ENCODE results near the gene SRA1.
"Not testable (repeated sequence)": the region's sequence is repeated elsewhere in the genome, so short reads cannot be mapped to it uniquely, and the experiment has no call there.

The SRA1 gene

DNA sequence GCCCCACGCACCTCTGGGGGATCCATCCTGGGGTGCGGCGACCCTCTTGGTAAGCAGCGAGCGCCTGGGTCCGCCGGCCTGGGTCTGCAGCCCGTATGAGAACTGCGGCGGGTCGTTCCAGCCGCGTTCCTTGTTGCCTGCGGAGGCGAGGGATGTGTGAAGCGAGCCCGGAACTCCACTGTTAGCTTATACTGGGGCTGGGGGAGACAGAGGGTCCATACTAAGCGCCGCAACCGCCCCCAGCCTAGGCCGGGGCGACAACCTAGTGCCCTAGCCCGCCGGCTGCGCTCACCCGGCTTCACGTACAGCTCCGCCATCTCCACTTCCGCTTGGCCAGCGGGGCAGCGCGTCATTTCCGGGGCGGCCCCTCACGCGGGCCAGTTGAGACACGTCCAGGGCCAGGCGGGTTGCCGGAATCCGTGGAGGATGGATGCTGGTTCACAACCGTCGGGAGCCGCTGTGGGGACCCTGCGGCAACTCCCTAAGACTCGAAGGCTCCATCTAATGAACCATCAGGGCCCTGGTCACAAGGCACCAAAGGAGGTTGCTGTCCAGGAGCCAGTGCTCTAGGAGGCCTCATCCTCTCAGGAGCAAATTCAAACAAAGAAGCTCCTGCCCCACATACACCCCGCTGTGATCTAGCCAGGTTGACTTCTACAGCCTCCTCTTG, at the start of gene SRA1:
SRA1 (minus strand) TSS at position 338 of the 670 bp plus-strand sequence; CDS start at position 317, 21 bp downstream.
- DNase-seq: peak; percentile 92

DNA sequence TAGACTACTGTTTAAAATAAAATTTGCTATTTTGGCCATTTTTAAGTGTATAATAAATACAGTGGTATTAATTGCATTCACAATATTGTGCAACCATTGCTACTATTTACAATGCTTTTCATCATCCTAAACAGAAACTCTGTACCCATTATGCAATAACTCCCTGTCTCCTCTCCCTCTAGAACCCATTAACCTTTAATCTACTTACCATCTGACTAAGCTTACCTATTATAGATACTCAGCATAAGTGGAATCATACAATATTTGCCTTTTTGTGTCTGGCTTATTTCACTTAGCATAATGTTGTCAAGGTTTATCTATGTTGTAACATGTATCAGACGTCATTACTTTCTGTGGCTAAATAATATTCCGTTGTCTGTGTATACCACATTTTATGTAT, 49.8 kb upstream of the SRA1 start:
- DNase-seq: no peak

DNA sequence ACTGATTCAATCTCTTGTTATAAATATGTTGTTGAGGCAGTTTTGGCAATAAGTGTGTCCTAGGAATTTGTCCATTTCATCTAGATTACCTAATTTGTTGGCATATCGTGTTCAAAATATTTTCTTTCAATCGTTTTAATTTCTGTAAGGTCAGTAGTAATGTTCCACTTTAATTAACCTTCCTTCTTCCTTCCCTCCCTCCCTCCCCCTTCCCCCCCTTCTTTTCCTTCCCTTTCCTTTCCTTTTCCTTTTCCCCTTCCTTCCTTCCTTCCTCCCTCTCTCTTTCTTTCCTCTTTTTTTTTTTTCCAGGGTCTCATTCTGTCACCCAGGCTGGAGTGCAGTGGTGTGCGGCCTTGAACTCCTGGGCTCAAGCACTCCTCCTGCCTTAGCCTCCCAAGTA, 48.6 kb upstream of the SRA1 start:
- DNase-seq: no peak

DNA sequence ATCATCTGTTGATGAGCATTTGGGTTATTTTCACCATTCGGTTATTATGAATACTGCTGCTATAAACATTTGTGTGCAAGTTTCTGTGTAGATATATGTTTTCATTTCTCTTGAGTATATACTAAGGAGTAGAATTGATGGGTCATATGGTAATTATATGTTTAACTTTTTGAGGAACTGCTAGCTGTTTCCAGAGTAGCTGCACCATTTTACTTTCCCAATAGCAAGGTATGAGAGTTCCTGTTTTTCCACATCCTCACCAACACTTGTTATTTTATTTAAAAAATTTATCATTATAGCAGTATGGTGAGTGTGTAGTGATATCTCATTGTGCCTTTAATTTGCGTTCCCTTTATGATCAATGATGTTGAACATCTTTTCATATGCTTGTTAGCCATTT, 46.5 kb upstream of the SRA1 start:
- DNase-seq: no peak

DNA sequence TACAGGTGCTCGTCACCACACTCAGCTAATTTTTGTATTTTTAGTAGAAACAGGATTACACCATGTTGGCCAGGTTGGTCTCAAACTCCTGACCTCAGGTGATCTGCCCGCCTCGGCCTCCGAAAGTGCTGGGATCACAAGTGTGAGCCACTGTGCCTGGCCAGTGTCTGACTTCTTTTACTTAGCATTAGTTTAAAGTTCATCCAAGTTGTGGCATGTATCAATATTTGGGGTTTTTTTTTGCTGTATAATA, 46.1 kb upstream of the SRA1 start:
- not testable (repeated sequence) for DNase-seq

DNA sequence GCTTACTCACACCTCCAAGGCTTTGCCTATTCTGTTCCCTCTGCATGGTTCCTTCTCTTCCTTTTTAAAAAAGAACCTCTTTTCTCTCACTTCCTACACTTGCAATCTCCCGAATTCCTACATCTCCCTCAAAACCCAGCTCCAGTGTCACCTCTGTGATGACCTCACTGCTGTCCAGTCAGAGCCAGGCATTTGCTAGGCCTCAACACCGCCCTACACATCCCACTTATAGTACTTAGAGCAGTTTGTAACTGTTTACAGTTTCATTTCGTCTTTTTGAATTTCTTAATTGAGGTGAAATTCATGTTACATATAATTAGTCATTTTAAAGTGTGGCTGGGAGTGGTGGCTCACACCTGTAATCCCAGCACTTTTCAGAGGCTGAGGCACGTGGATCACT, 44.9 kb upstream of the SRA1 start:
- no peak for DNase-seq

DNA sequence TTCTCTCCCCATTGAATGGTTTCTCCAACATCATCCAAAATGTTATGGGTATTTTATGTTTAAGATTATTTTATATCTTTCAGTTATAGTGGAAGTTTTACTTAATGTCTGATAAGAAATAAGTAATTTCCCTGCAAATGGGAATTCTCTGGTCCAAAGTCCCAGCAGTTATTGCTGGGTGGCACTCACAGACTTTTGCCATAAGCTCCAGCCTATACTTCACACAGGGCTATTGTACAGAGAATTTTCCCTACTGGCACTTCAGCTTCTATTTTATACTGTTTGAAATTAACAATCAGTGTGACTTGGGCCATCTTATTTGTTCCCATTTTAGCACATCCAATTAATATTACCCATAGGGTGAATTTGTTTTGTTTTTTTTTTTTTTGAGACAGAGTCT, 42.8 kb upstream of the SRA1 start:
- DNase-seq: no peak

DNA sequence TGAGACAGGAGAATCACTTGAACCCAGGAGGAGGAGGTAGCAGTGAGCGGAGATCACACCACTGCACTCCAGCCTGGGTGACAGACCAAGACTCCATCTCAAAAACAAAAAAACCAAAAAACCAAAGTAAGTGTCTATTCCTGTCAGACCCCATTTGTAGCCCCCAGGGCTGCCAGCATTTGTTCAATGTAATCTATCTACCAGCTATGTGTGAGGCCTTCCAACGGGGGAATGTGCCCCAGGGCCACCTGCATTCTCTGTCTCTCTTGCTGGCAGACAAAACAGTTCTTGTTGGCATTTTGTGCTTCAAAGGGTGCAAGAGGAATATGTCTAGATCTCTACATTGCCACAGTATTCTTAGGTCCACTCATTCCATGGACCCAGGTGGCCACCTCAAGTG, 41.6 kb upstream of the SRA1 start:
- DNase-seq: no peak

DNA sequence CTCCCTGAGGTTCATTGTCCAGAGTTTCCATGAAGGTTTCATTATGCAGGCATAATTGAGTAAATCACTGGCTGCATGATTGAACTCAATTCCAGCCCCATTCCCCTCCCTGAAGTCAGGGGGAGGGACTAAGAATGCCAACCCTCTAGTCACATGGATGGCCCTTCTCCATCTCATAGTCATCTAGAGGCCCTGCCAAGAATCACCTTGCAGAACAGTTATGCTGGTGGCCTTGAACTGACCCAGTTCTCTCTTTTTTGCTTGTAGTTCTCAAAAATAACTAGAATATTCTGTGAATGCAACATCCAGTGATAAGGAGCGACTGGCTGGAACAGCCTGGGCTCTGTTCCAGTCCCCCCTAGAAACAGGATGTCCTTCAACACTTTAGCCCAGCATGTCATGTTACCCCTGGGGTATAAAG, 39.1 kb upstream of the SRA1 start:
- DNase-seq: peak; percentile 13

DNA sequence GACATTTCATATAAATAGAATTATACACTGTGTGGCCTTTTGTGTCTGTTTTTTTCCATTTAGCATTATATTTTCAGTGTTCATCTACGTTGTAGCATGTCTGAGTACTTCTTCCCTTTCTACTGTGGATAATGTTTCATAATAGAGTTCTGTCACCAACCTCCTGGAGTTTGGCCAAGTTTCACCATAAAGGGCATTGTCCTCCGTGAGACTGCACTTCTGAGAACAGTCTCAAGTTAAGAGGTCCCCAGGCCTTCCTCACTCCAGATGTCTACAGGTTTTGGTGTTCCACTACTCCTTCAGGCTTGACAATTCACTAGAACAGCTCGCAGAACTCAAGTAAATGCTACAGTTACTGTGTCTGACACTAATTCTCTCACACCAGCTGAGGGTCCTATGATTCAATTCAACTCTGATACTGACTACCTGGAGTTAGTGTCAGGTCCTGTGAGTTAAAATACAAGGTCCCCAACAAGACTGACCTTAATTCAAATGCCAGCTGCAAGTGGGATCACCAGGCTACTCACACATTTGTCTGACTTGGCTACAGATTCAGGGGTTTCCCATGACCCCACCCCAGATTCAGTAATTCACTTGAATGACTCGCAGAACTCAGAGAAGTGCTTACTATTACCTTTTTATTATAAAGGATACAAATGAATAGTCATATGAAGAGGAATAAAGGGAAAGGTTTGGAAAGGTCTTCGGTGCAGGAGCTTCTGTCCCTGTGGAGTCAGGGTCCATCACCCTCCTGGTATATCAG, 38.4 kb upstream of the SRA1 start:
- no peak for DNase-seq

DNA sequence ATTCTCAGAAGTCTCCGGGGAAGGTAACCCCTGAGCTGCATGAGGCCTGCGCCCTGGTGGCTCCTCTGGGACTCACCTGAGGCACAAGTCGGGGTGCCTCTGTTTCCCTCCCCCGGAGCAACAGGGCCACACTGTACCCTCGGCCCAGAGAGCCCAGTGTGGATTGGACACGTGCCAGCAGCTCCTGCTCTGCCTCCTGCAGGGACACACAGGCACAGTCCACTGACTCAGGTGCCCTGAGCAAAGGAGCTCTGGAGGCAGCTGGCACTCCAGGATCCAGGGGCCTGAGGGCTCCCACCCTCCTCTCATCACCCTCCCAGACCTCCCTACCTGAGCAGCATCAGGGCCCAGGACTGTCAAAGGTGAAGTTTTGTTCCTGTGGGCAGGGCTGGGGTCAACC, 36.9 kb upstream of the SRA1 start:
- DNase-seq: no peak

DNA sequence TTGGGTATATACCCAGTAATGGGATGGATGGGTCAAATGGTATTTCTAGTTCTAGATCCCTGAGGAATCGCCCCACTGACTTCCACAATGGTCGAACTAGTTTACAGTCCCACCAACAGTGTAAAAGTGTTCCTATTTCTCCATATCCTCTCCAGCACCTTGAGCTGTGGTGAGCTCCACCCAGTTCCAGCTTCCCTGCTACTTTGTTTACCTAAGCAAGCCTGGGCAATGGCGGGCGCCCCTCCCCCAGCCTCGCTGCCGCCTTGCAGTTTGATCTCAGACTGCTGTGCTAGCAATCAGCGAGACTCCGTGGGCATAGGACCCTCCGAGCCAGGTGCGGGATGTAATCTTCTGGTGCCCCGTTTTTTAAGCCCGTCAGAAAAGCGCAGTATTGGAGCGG, 35.8 kb upstream of the SRA1 start:
- not testable (repeated sequence) for DNase-seq

DNA sequence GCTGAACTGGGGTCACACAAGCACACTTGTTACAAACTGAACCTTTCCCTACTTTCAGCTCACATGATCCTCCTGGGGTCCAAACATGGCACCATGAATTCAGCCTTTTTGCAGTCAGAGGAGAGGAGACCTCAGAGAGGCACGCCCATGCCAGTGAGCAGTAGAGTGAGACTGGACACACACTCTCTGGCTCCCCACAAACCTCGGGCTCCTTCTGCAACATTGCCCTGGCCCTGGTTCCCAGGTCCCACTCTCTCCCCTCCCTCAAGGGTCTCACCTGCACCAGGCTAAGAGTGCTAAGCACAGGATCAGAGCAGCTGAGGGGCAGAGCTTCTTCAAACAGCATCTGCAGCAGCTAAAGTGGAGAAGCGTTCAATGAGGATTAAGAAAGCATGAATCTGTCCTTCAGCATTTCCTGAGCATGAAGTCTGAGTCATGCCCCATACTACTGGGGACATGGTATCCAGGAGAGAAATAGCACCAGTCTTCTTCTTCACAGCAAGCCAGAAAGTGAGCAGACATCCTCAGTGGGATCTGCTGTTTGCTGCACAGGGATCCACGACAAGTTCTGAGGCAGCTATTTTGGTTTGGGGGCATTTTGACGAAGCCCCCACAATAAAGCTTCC, 34.6 kb upstream of the SRA1 start:
- peak; percentile 7 for DNase-seq

DNA sequence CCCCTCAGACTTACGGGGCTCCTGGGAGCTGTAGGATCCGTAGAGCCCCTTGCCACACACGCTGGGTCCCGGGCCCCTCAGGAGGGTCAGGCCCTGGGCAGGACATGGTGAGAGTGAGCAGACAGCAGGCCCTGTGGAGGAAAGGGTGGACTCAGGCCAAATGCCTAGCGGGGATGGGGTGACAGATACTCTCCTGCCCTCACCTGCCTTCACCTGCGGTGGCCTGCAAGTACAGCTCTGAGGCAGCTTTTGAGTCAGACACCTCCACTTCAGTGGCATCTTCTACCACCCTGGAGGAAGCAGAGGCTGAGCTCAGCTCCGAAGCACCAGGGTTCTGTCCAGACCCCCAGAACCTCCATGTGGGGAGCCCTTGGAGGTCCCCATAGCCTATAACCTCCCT, 33.6 kb upstream of the SRA1 start:
- DNase-seq: no peak

DNA sequence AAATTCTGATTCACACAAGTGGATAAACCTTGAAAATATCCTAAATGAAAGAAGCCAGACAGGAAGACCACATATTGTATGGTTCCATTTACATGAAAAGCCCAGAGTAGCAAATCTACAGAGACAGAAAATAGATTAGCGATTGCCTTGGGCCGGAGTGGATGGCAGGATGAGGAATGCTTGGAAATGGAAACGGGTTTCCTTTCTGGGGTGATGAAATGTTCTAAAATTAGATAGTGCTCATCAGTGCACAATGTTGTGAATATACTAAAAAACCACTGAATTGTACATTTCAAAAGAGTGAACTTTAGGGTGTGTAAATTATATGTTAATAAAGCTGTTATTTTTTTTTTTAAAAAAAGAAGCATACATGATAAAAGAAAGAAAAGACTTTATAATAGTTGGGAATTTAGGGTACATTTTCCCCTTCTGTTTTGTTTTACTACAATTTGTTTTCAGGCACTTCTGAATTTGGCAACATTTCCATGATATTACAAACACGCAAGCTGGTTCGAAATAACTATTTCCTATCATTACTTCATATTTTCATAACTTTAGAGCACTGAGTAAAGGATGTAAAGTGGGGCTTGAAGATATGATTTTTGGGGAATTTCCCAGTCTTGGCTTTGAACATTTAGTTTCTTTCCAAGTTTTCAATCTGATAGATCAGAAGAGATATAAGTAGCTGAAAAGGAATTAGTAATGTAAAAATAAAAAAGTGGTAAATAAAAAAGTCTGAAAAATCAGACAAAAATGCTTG, 31.2 kb upstream of the SRA1 start:
- no peak for DNase-seq

DNA sequence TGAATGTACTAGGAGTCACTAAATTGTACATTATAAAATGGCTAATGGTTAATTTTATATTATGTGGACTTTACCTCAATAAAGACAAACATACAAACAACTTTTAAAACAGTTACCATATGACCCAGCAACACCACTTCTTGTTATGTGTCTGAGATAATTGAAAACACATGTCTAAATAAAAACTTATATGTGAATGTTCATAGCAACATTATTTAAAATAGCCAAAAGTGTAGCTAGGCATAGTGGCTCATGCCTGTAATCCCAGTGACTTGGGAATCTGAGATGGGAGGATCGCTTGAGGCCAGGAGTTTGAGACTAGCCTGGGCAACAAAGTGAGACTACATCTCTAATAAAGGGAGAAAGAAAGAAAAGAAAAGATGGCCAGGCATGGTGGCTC, 30.2 kb upstream of the SRA1 start:
- no peak for DNase-seq

DNA sequence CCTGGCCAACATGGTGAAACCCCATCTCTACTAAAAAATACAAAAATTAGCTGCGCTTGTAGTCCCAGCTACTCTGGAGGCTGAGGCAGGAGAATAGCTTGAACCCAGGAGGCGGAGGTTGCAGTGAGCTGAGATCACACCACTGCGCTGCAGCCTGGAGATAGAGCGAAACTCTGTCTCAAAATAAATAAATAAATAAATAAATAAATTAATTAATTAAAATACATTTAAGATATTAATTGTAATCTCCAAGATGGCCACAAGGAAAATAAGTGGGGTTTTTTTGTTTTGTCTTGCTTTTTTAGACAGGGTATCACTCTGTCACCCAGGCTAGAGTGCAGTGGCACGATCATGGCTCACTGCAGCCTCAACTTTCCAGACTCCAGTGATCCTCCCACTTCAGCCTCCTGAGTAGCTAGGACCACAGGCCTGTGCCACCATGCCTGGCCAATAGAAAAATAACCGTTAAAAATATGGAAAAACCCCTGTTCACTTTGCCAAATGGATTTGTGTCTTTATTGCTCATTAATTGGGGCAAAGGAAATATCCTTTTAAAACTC, 22.0 kb upstream of the SRA1 start:
- DNase-seq: not testable (repeated sequence)

DNA sequence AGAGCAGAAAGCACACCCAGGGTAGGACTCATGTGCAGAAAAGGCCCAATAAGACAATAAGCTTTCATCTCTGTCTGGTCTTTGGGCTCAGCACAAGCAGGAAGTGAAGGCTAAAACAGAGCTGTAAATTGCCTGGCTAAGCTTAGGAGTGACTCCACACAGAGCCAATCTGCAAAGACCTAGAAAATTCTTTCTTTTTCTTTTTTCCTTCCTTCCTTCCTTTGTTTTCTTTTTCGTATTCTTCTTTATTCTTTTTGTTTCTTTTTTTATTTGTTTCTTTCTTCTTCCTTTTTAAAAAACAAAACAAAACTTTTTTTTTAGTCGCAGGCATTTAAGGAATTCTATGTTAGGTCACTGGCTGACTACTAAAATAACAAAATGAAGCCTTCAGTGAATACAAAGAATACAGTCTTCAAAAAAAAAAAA, 19.5 kb upstream of the SRA1 start:
- DNase-seq: no peak

DNA sequence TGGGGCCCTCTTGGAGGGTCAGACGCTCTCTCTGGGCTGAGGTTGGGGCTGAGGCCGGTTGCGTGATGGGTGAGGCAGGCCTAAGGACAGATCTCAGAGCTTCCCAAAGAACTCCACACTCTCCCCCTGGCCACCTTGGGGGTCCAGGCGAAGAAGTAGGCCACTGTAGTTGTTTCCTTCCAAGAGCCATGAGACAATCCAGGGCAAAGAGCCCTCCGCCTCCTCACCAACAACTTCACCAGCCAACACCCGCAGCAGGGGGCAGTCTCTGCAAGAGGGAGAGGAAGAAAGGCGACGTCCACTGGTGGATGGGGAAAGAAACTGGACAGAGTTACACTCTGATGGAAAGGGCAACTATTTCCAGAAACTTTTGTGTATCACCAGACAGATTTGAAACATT, 18.0 kb upstream of the SRA1 start:
- peak; percentile 47 for DNase-seq

DNA sequence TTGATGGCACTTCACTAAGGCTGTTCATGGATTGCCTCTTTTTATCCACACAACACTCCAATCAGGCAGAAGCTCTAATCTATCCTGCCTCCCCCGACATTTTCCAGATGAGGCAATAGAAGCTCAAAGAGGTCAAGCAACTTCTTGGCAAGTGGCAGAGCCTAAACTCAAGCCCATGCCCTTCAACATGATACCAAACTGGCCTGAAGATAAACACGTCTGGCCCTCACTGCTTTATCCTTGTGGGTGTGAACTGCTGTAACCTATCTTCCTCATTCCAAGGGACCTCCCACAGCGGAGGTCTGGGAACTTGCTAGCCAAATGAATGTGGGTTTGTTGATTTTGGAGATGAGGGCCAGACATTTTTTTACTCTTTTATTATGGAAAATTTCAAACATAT, 16.9 kb upstream of the SRA1 start:
- peak; percentile 94 for DNase-seq

DNA sequence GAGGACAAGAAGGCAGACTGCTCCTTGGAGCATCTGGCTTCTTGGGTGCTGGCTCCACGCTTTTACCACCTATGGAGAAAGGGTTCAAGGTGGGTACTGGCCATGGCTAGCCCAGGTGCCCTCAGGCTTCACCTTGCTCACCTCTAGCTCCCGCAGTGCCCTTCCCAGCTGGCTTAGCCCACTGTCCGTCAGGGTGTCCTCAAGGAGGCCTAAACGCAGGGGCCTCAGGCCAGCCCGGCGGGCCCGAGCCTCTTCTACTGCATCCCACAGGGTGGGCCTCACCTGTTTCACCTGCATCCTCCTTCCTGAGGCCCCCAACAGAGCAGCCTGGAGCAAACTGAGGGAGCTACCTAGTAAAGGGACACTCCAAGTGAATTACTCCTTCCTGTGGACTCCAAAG, 16.4 kb upstream of the SRA1 start:
- no peak for DNase-seq

DNA sequence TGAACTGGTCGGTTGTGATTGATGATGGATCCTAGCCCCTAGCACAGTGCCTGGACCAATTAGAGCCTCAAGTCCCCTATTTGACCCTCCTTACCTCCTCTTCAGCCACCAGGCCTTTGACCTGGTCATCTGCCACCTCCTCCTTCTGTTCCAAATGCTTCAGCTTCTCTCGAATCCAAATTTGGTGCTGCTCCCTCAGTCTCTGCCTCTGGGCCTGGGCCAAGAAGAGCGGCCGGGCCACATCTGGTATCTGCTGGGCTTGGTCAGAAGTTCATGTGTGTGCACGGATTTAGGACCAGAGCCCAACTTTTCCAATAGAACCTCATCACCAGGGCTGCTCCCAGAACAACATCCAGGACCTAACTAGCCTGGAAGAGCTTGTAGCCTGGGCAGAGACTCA, 13.8 kb upstream of the SRA1 start:
- no peak for DNase-seq

DNA sequence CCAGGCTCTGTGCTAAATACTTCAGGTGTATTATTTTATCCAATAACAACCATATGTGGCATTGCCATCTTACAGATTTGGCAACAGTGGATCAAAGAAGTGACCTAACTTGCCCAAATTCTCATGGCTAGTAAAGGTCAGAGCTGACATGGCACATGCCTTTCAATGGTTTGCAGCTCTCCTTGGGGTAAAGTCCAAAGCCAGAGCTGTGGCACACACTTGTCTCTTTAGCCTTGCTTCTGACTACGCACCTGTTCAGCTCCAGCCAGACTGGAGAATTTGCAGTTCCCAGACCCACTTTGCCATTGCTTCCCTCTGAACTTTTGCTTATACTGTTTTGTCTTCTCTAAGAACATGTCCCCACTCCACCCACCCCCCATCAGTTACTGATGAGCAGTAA, 13.2 kb upstream of the SRA1 start:
- no peak for DNase-seq
